Mucosa of descending colon (tissue), 3 donors: ENCODE results near the gene PIEZO2. TPM values are rescaled to one million over a fixed set of nuclear protein-coding genes. Genes with fewer than 3 reads are reported as not detected.

ENCODE experiments used
- ATAC-seq: fragments of 200-7000 bp; cut with Tn5 transposase; one replicate; pipeline ENCODE4 v1.9.1; 2020; ENCODE audit warnings: mild to moderate bottlenecking, moderate library complexity
- DNase-seq, 3 donors: peaks; one replicate each; pipeline ENCODE4 v3.0.0-alpha.2; 2020
- H3K36me3 ChIP-seq: fragments of 200-600 bp; one replicate; pipeline ENCODE4 v1.8.0; 2021; ENCODE audit warnings: low read depth, mild to moderate bottlenecking
- H3K4me1 ChIP-seq: fragments of 200-600 bp; one replicate; pipeline ENCODE4 v1.8.0; 2021; ENCODE audit warnings: low read depth, mild to moderate bottlenecking
- H3K4me3 ChIP-seq: fragments of 200-600 bp; one replicate; pipeline ENCODE4 v1.8.0; 2021; ENCODE audit warnings: mild to moderate bottlenecking
- H3K9me3 ChIP-seq: fragments of 200-600 bp; one replicate; pipeline ENCODE4 v1.8.0; 2021; ENCODE audit warnings: mild to moderate bottlenecking
- CTCF ChIP-seq: fragments of 200-600 bp; IDR thresholded peaks from one replicate; pipeline ENCODE4 v1.8.0; 2022; ENCODE audit warnings: antibody characterized with exemption, mild to moderate bottlenecking
- intact Hi-C, 2 donors: fragments of 100-400 bp; cut with DNase I in 1 of 2; cut with micrococcal nuclease in 1 of 2; formaldehyde crosslinking; loops; one replicate each; pipeline versions ENCODE4 v1.11.0 to v1.11.1; 2022; cut with DNase I, micrococcal nuclease
- total RNA-seq, 3 donors: library from RNA; stranded (reverse); fragmentation: NEBNext Ultra II Directional in 2 of 3; extraction: Animal tissue kit (Norgen Biotek cat#: 25700) in 2 of 3; gene quantifications; one replicate each; pipeline versions ENCODE4 v1.2.1 to v1.2.4, GENCODE V29; 2021 to 2023
- donor health status: DM: no; HTN: no; CAD: no; lungs with moderate emphysema.
- donor health status: DM: no; HTN: no; CAD: no.
- donor health status: DM: no; HTN: yes; CAD: no.

PIEZO2 gene
- total RNA-seq, 3 donors from 2014 or later: 1.0 to 18.9 (median 1.4) TPM

- Histone ChIP-seq H3K4me3 (no peak overlapping the region), H3K4me1 (no peaks in the 10 kb centered on the region), H3K36me3 (no peaks in the 10 kb centered on the region), H3K9me3 (no peaks in the 10 kb centered on the region)
- no peak for TF ChIP-seq CTCF
- intact Hi-C loops: no loop called here
- no peak for DNase-seq
- ATAC-seq: no peak
Observed at GRCh38 chr18:10900435-10900834, 248.9 kb downstream of the PIEZO2 start.

GRCh38 chr18:10899481-10899880 lies 249.9 kb downstream of the PIEZO2 start:
- ATAC-seq: no peak

GRCh38 chr18:10898417-10898974 lies 250.9 kb downstream of the PIEZO2 start:
- ATAC-seq: no peak
- DNase-seq: no peak
- TF ChIP-seq CTCF: no peak
- Histone ChIP-seq H3K9me3 (no peaks in the 10 kb centered on the region), H3K4me1 (no peaks in the 10 kb centered on the region), H3K36me3 (no peaks in the 10 kb centered on the region), H3K4me3 (no peak overlapping the region)
- intact Hi-C loops: no loop called here

More at GRCh38 chr18:10899481-10899880, 249.9 kb downstream of the PIEZO2 start:
- Histone ChIP-seq H3K4me1 (no peaks in the 10 kb centered on the region), H3K4me3 (no peak overlapping the region), H3K36me3 (no peaks in the 10 kb centered on the region), H3K9me3 (no peaks in the 10 kb centered on the region)
- intact Hi-C loops: no loop called here
- TF ChIP-seq CTCF: no peak
- no peak for DNase-seq

GRCh38 chr18:10896851-10897250 lies 252.5 kb downstream of the PIEZO2 start:
- TF ChIP-seq CTCF: no peak
- Histone ChIP-seq H3K4me3 (no peak overlapping the region), H3K36me3 (no peaks in the 10 kb centered on the region), H3K4me1 (no peaks in the 10 kb centered on the region), H3K9me3 (no peaks in the 10 kb centered on the region)
- DNase-seq (no peak), ATAC-seq (no peak)
- intact Hi-C loops: no loop called here

GRCh38 chr18:10895976-10896375 lies 253.4 kb downstream of the PIEZO2 start:
- Histone ChIP-seq H3K4me1 (no peaks in the 10 kb centered on the region), H3K9me3 (no peaks in the 10 kb centered on the region), H3K4me3 (no peak overlapping the region), H3K36me3 (no peaks in the 10 kb centered on the region)
- intact Hi-C loops: no loop called here
- DNase-seq (no peak), ATAC-seq (no peak)
- no peak for TF ChIP-seq CTCF

- DNase-seq (no peak), ATAC-seq (no peak)
- intact Hi-C loops: no loop called here
- H3K9me3 ChIP-seq: no peaks in the 10 kb centered on the region
- no peak for TF ChIP-seq CTCF
- H3K36me3 ChIP-seq: no peaks in the 10 kb centered on the region
- no peak overlapping the region for H3K4me3 ChIP-seq
- no peaks in the 10 kb centered on the region for H3K4me1 ChIP-seq
Observed at GRCh38 chr18:10894501-10894900, 254.9 kb downstream of the PIEZO2 start.
